ENCODE measurements around the gene PLA2G12B.

The PLA2G12B gene

DNA sequence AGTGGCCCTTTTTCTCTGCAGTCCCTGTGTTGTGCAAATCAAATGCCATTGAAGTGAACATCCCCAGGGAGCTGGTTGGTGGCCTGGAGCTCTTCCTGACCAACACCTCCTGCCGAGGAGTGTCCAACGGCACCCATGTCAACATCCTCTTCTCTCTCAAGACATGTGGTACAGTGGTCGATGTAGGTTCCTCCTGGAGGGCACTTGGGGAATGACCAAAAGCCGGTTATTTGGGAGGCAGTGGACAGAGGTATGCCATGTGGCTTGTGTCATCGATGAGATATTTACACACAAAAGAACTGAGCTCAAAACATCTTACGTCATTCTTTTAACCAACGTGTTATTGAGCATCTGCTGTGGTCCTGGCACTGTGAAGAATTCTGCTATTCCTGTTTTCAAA lies 41.3 kb downstream of the PLA2G12B start:
- no peak overlapping the region for H3K23ac ChIP-seq (ENCODE audit: low read depth, low read length, poor library complexity)
- H4K91ac ChIP-seq (ENCODE audit: low read depth, low read length, poor library complexity): no peak overlapping the region
- H2BK120ac ChIP-seq (ENCODE audit: low read depth, low read length): no peak overlapping the region
- H3K27ac ChIP-seq (replicated peaks; ENCODE audit: low read length): no peak overlapping the region
- no peak for DNase-seq (ENCODE audit: low spot score)
- H2BK12ac ChIP-seq (ENCODE audit: low read length): no peak overlapping the region
- no peak overlapping the region for H3K4me2 ChIP-seq (ENCODE audit: insufficient read depth, low read length, poor library complexity, severe bottlenecking)
- H3K4ac ChIP-seq (ENCODE audit: low read length): no peak overlapping the region
- H2AFZ ChIP-seq (ENCODE audit: low read length): peak overlapping the region; percentile 5
- H2AK5ac ChIP-seq (ENCODE audit: low read depth, low read length): no peak overlapping the region
- no CpG with 5 or more reads among the region's 7 CpGs for whole genome bisulfite sequencing, 2 donors (ENCODE audit: extremely low coverage in 2 of 2, insufficient read length in 2 of 2, insufficient replicate concordance in 1 of 2)
- H3K4me3 ChIP-seq (ENCODE audit: low read length in 2 of 2): no peak overlapping the region
- H3K79me1 ChIP-seq (ENCODE audit: low read depth, low read length): no peaks in the 10 kb centered on the region
- no peak overlapping the region for H3K18ac ChIP-seq (ENCODE audit: low read length)
- no peaks in the 10 kb centered on the region for H3K27me3 ChIP-seq (ENCODE audit: control insufficient read depth in 3 of 3, insufficient read depth in 3 of 3, low read depth in 1 of 3, low read length in 3 of 3)
- H2BK15ac ChIP-seq (ENCODE audit: low read length): no peak overlapping the region
- no peak overlapping the region for H3K14ac ChIP-seq (ENCODE audit: low read length)
- H3K36me3 ChIP-seq (replicated peaks in 1 of 2; ENCODE audit: control insufficient read depth in 2 of 2, insufficient read depth in 2 of 2, low read length in 2 of 2): no peaks in the 10 kb centered on the region
- H4K8ac ChIP-seq (ENCODE audit: low read depth, low read length): no peak overlapping the region
- H3K9ac ChIP-seq (ENCODE audit: low read depth, low read length, poor library complexity): no peak overlapping the region
- H3K4me1 ChIP-seq (ENCODE audit: control insufficient read depth in 2 of 2, insufficient read depth in 1 of 2, low read depth in 1 of 2, low read length in 2 of 2): no peaks in the 10 kb centered on the region
- H2BK5ac ChIP-seq (ENCODE audit: low read length): no peak overlapping the region
- no peaks in the 10 kb centered on the region for H3K9me3 ChIP-seq (replicated peaks in 1 of 2; ENCODE audit: control insufficient read depth in 2 of 2, insufficient read depth in 1 of 2, low read depth in 1 of 2, low read length in 2 of 2)

- H2AFZ ChIP-seq (ENCODE audit: low read length): peak overlapping the region; percentile 5
- no peak overlapping the region for H2AK5ac ChIP-seq (ENCODE audit: low read depth, low read length)
- H2BK15ac ChIP-seq (ENCODE audit: low read length): no peak overlapping the region
- no peaks in the 10 kb centered on the region for H3K36me3 ChIP-seq (replicated peaks in 1 of 2; ENCODE audit: control insufficient read depth in 2 of 2, insufficient read depth in 2 of 2, low read length in 2 of 2)
- H3K4me1 ChIP-seq (ENCODE audit: control insufficient read depth in 2 of 2, insufficient read depth in 1 of 2, low read depth in 1 of 2, low read length in 2 of 2): no peaks in the 10 kb centered on the region
- no CpG with 5 or more reads among the region's 4 CpGs for WGBS, 2 donors (ENCODE audit: extremely low coverage in 2 of 2, insufficient read length in 2 of 2, insufficient replicate concordance in 1 of 2)
- no peak overlapping the region for H3K4me2 ChIP-seq (ENCODE audit: insufficient read depth, low read length, poor library complexity, severe bottlenecking)
- H3K23ac ChIP-seq (ENCODE audit: low read depth, low read length, poor library complexity): no peak overlapping the region
- H3K9me3 ChIP-seq (replicated peaks in 1 of 2; ENCODE audit: control insufficient read depth in 2 of 2, insufficient read depth in 1 of 2, low read depth in 1 of 2, low read length in 2 of 2): no peaks in the 10 kb centered on the region
- H3K4me3 ChIP-seq (ENCODE audit: low read length in 2 of 2): no peak overlapping the region
- no peak overlapping the region for H3K18ac ChIP-seq (ENCODE audit: low read length)
- no peak overlapping the region for H4K91ac ChIP-seq (ENCODE audit: low read depth, low read length, poor library complexity)
- H2BK12ac ChIP-seq (ENCODE audit: low read length): no peak overlapping the region
- H3K27me3 ChIP-seq (ENCODE audit: control insufficient read depth in 3 of 3, insufficient read depth in 3 of 3, low read depth in 1 of 3, low read length in 3 of 3): no peaks in the 10 kb centered on the region
- DNase-seq (ENCODE audit: low spot score): no peak
- no peak overlapping the region for H4K8ac ChIP-seq (ENCODE audit: low read depth, low read length)
- no peak overlapping the region for H2BK120ac ChIP-seq (ENCODE audit: low read depth, low read length)
- no peak overlapping the region for H2BK5ac ChIP-seq (ENCODE audit: low read length)
- no peaks in the 10 kb centered on the region for H3K79me1 ChIP-seq (ENCODE audit: low read depth, low read length)
- H3K14ac ChIP-seq (ENCODE audit: low read length): no peak overlapping the region
- H3K27ac ChIP-seq (replicated peaks; ENCODE audit: low read length): no peak overlapping the region
- H3K4ac ChIP-seq (ENCODE audit: low read length): no peak overlapping the region
- H3K9ac ChIP-seq (ENCODE audit: low read depth, low read length, poor library complexity): no peak overlapping the region
Observed at GRCh38 chr10:72912736-72913135, 41.9 kb downstream of the PLA2G12B start.

DNA sequence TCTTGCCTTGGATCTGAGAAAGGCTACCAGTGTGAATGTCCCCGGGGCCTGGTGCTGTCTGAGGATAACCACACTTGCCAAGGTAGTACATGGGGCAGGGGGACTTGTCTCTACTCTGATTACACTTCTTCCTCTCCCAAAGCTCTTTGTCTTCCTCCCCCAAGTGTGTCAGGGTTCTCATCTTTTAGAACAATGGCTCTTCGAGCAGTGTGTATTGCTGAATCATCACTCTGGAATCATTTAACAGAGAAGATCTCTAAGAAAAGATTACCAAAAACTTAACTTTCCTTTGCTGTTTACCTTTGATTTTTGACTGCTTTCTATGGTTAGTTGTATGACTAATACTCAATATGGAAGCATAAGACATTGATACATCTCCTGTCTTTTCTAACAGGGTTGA lies 42.8 kb downstream of the PLA2G12B start:
- H3K4me3 ChIP-seq (ENCODE audit: low read length in 2 of 2): no peak overlapping the region
- H2BK5ac ChIP-seq (ENCODE audit: low read length): no peak overlapping the region
- H2AFZ ChIP-seq (ENCODE audit: low read length): peak overlapping the region; percentile 41
- H3K4ac ChIP-seq (ENCODE audit: low read length): no peak overlapping the region
- no peaks in the 10 kb centered on the region for H3K79me1 ChIP-seq (ENCODE audit: low read depth, low read length)
- no peaks in the 10 kb centered on the region for H3K9me3 ChIP-seq (replicated peaks in 1 of 2; ENCODE audit: control insufficient read depth in 2 of 2, insufficient read depth in 1 of 2, low read depth in 1 of 2, low read length in 2 of 2)
- no peak overlapping the region for H3K14ac ChIP-seq (ENCODE audit: low read length)
- H2BK15ac ChIP-seq (ENCODE audit: low read length): no peak overlapping the region
- DNase-seq (ENCODE audit: low spot score): no peak
- no peak overlapping the region for H2BK120ac ChIP-seq (ENCODE audit: low read depth, low read length)
- H4K91ac ChIP-seq (ENCODE audit: low read depth, low read length, poor library complexity): no peak overlapping the region
- no peaks in the 10 kb centered on the region for H3K27me3 ChIP-seq (ENCODE audit: control insufficient read depth in 3 of 3, insufficient read depth in 3 of 3, low read depth in 1 of 3, low read length in 3 of 3)
- H3K27ac ChIP-seq (replicated peaks; ENCODE audit: low read length): no peak overlapping the region
- H3K36me3 ChIP-seq (replicated peaks in 1 of 2; ENCODE audit: control insufficient read depth in 2 of 2, insufficient read depth in 2 of 2, low read length in 2 of 2): no peaks in the 10 kb centered on the region
- H3K18ac ChIP-seq (ENCODE audit: low read length): no peak overlapping the region
- no peak overlapping the region for H2AK5ac ChIP-seq (ENCODE audit: low read depth, low read length)
- no CpG with 5 or more reads among the region's 2 CpGs for WGBS, 2 donors (ENCODE audit: extremely low coverage in 2 of 2, insufficient read length in 2 of 2, insufficient replicate concordance in 1 of 2)
- H2BK12ac ChIP-seq (ENCODE audit: low read length): no peak overlapping the region
- no peaks in the 10 kb centered on the region for H3K4me1 ChIP-seq (ENCODE audit: control insufficient read depth in 2 of 2, insufficient read depth in 1 of 2, low read depth in 1 of 2, low read length in 2 of 2)
- no peak overlapping the region for H4K8ac ChIP-seq (ENCODE audit: low read depth, low read length)
- H3K23ac ChIP-seq (ENCODE audit: low read depth, low read length, poor library complexity): no peak overlapping the region
- no peak overlapping the region for H3K4me2 ChIP-seq (ENCODE audit: insufficient read depth, low read length, poor library complexity, severe bottlenecking)
- H3K9ac ChIP-seq (ENCODE audit: low read depth, low read length, poor library complexity): no peak overlapping the region

DNA sequence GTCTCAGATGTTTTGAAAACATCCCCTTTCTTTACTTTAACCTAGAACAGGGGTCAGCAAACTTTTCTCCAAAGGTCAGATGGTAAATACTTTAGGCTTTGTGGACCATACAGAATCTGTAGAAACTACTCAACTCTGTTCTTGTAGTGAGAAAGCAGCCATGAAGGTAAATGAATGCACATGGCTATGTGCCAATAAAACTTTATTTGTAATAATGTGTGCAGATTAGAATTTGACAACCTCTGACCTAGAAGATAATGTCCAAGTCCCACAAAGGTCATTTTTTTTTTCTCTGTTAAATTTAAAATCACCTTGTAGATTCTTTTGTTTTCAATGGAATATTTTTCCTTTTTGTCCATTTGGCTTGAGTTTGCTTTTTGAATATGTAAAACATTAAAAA lies 43.9 kb downstream of the PLA2G12B start:
- DNase-seq (ENCODE audit: low spot score): no peak
- no peaks in the 10 kb centered on the region for H3K9me3 ChIP-seq (replicated peaks in 1 of 2; ENCODE audit: control insufficient read depth in 2 of 2, insufficient read depth in 1 of 2, low read depth in 1 of 2, low read length in 2 of 2)
- H3K36me3 ChIP-seq (replicated peaks in 1 of 2; ENCODE audit: control insufficient read depth in 2 of 2, insufficient read depth in 2 of 2, low read length in 2 of 2): no peaks in the 10 kb centered on the region
- no peak overlapping the region for H2BK15ac ChIP-seq (ENCODE audit: low read length)
- no peak overlapping the region for H3K14ac ChIP-seq (ENCODE audit: low read length)
- no peak overlapping the region for H4K8ac ChIP-seq (ENCODE audit: low read depth, low read length)
- H3K4me2 ChIP-seq (ENCODE audit: insufficient read depth, low read length, poor library complexity, severe bottlenecking): no peak overlapping the region
- H3K4ac ChIP-seq (ENCODE audit: low read length): no peak overlapping the region
- no peak overlapping the region for H3K23ac ChIP-seq (ENCODE audit: low read depth, low read length, poor library complexity)
- no peak overlapping the region for H2BK120ac ChIP-seq (ENCODE audit: low read depth, low read length)
- H3K9ac ChIP-seq (ENCODE audit: low read depth, low read length, poor library complexity): no peak overlapping the region
- H3K79me1 ChIP-seq (ENCODE audit: low read depth, low read length): no peaks in the 10 kb centered on the region
- no peak overlapping the region for H2AFZ ChIP-seq (ENCODE audit: low read length)
- no peaks in the 10 kb centered on the region for H3K4me1 ChIP-seq (ENCODE audit: control insufficient read depth in 2 of 2, insufficient read depth in 1 of 2, low read depth in 1 of 2, low read length in 2 of 2)
- no peak overlapping the region for H2BK12ac ChIP-seq (ENCODE audit: low read length)
- peaks cover 0 to 5% (median 0%) of the 10 kb centered on the region in 3 experiments for H3K27me3 ChIP-seq (ENCODE audit: control insufficient read depth in 3 of 3, insufficient read depth in 3 of 3, low read depth in 1 of 3, low read length in 3 of 3)
- no peak overlapping the region for H2AK5ac ChIP-seq (ENCODE audit: low read depth, low read length)
- H3K4me3 ChIP-seq (ENCODE audit: low read length in 2 of 2): no peak overlapping the region
- H3K27ac ChIP-seq (replicated peaks; ENCODE audit: low read length): no peak overlapping the region
- H3K18ac ChIP-seq (ENCODE audit: low read length): no peak overlapping the region
- H4K91ac ChIP-seq (ENCODE audit: low read depth, low read length, poor library complexity): no peak overlapping the region
- no peak overlapping the region for H2BK5ac ChIP-seq (ENCODE audit: low read length)

Data from neuronal stem cell (in vitro differentiated cells).